HG03066 (cell line): ENCODE data around the gene GPR107.

Source experiments
- ATAC-seq: cut with Tn5 transposase; IDR thresholded peaks from one replicate; pipeline ENCODE4 v1.9.1; 2021; ENCODE audit warnings: low read depth; ENCODE audit not compliant: unreplicated experiment

Gene GPR107

DNA sequence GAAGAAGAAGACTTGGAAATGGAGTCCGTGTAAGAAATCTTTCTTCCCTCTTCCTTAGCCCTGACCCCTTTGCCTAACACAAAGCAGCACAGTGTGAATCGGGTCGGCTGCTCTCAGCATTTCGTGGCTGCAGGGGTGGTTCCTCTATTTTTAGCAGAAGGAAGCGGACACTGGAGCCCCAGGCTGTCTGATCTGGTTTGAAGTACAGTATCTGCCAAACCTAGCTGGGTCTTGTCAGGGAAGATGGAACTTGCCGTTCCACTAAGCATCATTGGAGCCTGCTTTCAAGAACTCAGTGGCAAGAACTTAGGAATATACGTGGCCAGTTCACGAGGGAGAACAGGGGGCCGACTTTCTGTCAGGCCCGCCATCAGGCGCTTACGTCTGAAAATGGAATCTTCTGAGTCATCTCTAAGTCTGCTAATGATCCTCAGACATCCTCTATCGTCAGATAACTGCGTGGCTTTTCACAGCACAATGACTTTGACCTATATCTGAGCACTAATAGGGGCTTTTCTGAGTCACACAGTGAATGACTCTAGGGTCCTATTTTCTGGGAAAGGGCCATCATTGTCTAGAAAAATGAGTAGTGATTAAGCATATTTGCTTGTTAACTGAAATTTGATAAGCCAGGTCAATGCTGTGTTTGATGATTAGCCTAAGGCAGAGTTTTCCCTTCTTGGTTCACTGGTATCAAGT lies 75.2 kb downstream of the GPR107 start:
- peak; percentile 62 for ATAC-seq

DNA sequence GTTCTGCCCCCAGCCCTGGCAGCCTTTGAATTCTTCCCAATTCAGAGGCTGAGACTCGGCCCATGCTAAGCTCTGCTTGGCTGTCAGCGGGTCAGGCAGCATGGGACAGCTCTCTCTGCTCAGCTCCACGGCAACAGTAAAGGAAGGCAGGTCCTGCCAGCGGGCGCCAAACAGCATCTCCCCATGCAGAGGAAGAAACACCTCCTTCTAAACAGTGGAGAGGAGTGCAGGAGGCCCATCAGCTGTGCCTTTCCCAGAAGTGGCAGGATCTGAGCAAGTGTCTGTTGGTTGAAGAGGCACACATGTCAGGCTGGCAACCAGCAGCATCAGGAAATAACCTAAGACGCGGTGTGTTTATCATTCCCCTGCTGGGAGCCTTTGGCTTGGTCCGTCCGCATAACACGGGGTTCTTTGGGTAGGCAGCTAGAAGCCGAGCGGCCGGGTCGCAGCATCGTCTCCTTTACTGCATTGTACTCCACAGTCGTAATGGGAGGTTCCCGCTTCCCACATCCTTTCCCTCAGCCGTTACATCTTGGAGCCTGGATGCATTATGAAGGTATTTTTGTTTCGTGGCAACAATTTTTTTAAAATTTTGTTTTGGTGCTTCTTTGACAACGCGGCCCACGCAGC lies 75.8 kb downstream of the GPR107 start:
- no peak for ATAC-seq

DNA sequence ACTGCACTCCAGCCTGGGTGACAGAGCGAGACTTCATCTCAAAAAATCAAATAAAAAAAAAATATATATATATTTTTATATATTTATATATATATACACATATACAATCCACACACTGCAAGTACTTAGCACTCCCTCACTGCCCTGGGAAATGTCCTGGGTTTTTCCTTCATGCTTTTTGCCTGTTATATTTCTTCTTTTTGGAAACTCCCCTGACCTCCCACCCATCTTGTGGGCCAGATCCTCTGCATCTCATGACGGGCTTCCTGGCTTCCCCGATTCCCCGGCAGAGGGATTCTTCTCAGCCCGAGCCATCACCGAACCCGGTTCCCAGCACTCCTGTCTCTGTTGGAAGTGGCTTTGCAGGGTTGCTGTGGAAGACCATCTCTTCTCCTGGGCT lies 79.0 kb downstream of the GPR107 start:
- no peak for ATAC-seq

DNA sequence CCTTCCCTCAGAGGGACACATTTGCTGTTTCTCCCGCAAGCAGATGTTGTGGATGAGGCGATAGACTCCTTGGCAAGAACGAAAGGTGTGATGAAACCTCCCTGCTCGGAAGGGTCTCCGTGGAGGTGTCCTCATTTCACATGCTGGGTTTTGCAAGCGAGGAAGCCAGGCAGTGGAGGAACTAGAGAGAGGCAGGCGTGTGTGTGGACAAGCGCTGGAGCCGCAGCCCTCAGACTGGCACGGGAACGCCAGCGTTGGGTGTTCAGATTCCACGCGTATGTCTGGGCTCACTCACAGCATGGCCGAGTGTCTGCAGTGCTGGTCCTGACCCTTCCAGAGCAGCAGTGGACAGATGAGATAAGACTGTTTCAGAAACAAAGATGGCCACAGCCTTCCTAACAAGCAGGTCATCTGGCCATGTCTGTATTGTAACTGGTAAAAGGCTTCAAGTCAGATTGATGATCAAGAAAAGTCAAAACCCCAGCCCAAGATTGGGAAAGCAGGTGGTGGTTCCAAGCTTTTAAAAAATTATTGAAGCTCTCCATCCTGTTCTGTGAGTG lies 83.5 kb downstream of the GPR107 start:
- ATAC-seq = no peak

DNA sequence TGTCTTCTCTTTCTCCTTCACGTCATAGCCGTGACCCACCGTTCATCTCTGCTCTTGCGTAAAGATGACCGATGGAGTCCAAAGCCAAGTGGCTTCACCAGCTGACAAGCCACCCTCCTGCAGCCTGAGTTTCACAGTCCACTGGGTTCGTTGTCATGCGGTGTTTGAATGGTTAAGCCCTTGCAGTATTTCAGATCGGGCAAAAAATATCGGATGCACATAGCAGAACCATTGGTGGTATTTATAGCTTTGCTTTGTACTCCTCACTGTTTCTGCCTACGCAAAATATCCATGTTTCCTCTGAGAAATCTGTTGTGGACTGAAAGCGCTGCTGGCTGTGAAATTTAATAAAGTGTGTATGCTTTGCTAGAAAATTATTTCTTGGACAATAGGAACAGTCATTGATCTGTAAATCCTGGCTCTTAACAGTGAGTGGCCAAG lies 84.0 kb downstream of the GPR107 start:
- no peak for ATAC-seq

DNA sequence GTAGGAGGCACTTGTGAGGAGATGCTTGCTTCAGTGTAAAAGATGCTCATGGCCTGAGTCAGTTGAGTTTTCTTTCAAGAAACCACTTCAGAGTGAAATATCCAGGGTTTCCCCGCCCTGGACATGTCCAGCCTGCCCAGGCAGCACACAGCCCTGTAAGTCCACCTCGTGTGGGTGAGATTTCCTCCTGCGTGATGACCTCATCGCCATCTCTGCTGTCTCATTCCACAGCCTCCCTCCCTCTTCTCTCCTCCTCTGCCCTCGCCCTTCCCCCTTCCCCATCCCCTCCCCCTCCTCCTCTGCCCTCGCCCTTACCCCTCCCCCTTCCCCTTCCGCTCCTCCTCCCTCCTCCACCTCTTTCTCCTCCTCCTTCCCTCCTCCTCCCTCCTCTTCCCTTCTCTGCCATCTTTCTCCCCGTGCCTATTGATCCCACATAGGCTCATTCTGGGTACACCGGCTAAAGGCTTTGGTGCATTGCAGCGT lies 84.5 kb downstream of the GPR107 start:
- no peak for ATAC-seq

DNA sequence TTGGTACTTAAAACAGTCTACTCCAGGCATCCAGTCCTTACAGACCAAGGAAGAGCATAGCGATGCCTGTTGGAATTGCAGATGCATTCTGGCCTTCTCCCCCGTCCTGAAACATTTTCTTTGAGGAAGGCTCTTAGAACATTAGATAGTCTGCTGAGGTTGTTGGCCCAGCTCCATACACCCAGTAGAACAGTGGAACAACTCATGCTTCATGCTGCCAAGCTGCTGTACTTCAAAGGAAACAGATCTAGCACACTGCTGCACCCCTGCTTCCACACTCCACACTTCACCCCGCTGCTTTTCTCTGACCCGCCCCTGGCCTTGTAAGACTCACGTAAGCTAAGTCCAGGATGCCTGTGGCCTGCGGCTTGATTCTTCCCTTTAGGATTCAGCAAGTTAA lies 85.1 kb downstream of the GPR107 start:
- ATAC-seq = no peak

DNA sequence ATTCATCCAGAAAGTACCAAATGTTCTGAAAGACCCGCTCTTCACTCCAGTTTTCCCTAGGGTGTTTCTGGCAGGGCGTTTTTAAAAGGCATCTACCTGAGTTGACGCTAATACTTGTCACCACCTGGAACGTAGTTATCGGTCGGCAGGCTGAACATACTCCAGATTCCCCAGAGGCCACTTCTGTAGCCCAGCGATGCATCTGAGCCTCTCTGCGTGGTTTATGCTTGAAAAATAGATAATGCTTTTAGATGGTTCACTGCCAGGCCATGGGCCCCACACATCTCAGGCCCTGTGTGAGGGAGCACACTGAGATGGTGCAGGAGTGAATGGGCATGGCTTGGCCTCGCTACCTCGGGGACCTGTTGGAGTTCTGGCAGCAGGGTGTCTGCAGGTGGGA lies 85.5 kb downstream of the GPR107 start:
- ATAC-seq = no peak

DNA sequence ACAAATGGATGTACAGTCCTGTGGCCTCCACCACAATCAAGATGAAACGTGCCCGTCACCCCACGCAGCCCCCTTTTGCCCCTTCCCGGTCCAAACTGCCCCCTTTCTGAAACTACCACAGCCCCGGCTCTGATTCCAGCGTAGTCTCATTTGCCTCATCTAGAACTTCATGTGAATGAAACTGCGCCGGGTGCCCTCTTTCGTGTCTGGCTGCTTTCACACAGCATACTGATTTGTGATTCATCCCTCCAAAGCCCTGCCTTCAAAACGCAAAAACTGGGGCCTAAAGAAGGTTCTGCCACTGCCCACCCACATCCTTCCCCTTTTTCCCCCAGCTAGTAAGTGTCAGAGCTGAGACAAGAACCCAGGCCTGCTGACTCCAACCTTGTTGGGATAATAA lies 87.0 kb downstream of the GPR107 start:
- ATAC-seq = no peak

DNA sequence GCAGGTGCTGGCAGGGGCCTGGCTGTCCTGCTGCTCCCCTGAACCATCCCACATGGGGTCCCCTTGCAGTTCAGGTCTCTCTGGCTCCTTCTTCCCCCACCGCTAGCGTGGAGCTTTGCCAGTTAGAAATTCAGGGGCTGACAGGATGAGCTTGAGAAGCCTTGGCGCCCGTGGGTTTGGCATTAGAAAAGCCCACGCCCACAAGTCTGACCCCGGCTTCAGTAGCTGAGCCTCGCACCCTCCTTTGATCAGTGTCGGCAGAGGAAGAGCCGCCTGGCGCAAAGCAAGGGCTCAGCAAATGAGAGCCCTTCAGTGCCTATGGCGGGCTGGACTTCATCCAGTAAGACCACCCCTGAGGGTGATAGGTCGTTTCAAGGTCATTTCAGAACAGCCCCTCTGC lies 88.3 kb downstream of the GPR107 start:
- no peak for ATAC-seq

DNA sequence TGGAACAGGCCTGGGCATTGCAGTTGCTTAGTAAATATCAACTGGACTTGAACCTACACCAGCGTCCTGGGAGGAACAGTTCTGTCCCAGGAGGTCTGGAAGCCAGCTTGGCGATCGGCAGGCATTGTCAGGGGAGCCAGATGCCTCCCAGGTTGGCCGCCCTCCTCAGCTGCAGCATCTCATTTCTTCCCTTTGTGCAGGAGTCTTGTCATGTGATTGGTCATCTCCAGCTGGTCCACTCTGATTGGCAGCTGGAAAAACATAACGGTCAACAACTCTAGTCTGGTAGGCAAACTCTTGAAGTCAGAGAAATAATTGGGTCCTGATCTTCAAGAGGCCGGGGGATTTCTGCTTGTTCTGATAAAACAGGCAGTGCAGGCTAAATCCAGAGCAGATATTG lies 88.9 kb downstream of the GPR107 start:
- ATAC-seq = no peak

DNA sequence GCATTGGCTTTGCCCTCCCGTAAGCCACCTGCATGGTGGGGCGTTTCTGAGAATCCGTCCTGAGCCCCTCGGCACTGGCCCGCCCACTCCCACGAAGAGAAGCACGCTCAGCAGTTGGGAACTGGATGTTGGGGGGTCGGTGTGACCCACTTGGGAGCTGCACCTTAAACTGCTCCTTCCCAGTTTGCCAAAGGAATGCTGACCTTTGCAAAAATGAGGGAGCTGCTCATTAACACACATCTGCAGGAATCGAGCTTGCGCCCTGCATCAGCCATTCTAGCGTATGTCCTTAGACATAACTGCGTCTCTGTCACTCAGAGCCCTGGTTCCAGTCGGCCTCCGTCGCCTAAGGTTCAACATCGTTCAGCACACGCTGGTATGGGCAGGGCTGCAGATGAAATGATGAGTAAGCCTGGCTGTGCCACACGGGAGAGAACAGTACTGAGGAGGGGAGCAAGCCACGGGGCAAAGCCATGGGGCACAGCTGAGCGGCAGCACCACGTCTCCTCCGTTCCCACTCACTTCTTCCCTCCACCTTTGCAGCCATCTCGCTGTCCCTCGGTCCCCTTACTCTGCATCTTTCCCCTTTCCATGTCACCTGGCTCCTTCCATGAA lies 89.7 kb downstream of the GPR107 start:
- no peak for ATAC-seq

DNA sequence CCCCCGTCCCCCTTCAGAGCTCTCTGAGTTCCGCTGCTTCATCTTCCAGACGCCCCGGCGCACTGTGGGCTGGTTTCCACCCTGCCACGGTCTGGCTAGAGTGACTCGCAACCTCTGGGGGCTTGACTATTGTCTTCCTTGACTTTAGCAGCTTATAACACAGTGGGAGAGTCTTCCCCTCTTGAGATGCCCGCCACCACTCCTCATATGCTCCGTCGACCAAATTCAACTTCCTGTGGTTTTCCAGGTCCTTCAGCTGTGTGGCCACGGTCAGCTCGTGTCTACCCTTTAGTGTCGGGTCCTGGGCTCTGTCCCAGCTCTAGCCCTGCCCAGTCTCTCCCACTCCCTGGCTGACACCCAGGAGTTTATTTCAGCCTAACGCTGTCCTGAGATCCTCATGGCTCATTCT lies 90.3 kb downstream of the GPR107 start:
- ATAC-seq = no peak

DNA sequence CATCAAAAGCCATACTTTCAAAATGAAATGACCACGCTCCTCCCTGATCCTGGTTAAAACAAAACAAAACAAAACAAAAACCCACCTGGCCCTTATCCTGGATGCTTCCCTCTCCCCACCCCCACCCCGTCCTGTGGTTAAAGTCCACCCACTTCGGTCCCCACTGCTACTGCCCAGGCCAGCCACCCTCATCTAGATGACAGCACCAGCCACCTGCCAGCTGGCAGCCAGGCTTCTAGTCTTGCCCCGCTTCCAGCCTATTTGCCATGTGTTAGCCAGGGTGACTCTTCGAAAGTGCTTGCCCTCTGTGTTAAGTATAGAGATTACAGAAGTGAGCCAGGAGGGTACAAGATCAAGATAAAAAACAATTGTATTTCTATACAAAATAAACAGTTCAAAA lies 91.0 kb downstream of the GPR107 start:
- no peak for ATAC-seq

DNA sequence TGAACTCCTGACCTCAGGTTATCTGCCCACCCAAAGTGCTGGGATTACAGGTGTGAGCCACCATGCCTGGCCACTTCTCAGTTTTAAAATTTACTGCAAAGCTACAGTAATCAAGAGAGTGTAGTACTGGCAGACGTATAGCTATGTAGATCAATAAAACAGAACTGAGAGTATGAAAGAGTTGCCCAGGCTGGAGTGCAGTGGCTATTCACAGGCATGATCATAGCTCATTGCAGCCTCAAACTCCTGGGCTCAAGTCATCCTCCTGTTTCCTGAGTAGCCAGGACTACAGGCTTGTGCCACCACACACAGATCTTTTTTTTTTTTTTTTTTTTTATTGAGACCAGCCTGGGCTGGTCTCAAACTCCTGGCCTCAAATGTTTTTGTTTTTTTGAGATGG lies 92.0 kb downstream of the GPR107 start:
- no peak for ATAC-seq

DNA sequence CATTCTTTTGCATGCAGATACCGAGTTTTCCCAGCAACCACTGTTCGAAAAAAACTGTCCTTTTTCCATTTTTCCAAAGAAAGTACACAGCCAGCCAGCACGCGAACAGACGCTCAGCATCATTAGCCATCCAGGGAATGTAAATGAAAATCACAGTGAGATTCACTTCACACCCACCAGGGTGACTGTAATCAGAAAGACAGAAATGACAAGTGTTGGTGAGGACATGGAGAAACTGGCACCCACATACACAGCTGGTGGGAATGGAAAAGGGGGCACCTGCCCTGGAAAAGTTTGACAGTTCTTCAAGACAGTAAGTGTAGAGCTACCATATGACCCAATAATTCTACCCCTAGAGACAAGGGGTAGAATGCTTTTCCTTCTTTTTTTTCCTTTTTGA lies 93.5 kb downstream of the GPR107 start:
- no peak for ATAC-seq

DNA sequence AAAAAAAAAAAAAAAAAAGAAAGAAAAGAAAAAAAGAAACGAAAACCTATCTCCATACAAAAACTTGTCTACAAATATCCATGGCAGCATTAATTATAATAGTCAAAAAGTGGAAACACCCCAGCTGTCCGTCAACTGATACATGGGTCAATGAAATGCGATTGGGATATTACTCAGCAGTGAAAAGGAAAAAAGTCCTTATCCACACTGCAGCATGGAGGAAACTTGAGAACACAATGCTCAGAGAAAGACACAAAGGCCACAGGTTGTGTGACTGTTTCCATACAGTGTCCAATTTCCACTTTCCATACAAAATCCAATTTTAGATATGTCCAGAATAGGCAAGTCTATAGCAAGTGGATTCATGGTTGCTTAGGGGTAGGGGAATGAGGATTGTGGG lies 94.2 kb downstream of the GPR107 start:
- no peak for ATAC-seq

DNA sequence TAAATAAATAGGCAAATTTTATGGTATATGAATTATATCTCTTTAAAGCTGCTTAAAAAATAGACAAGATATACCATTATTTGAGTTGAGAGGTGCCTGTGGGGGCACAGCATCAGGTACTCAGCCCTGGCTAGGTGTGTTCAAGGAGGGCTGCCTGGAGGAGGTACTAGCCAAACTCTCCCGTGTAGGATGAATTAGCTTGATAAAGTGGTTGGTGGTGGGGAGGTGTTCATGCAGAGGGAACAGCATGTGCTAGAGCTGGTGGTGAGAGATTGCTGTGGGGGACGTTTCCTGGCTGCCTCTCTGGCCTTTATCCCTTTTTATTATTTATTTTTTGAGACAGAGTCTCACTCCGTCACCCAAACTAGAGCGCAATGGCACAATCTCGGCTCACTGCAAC lies 95.3 kb downstream of the GPR107 start:
- no peak for ATAC-seq

DNA sequence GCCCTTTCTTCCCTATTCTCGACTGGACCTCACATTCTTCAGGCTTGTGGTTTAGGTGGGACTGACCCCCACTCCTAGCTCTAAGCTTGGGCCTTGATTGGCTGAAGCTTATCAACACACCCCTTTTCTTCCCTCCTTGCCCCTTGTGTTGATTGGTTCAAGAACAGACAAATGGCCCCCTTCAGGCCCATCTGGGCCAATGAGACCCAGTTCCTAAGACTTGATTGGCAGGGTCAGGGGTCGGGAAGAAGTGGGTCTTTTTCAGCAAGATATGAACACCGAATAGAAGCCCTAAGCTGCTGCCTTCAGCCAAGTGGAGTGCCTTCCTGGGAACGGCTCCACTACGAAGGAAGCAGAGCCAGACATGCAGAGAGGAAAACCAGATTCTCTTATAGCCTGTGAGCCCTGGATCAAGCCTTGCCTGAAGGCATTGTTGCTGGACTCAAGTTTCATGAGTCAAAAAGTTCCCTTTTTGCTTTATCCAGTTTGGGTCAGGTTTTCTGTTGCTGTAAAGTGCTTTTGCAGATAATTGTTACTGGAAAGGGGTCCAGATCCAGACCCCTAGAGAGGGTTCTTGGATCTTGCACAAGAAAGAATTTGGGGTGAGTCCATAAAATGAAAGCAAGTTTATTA lies 96.1 kb downstream of the GPR107 start:
- ATAC-seq = no peak

DNA sequence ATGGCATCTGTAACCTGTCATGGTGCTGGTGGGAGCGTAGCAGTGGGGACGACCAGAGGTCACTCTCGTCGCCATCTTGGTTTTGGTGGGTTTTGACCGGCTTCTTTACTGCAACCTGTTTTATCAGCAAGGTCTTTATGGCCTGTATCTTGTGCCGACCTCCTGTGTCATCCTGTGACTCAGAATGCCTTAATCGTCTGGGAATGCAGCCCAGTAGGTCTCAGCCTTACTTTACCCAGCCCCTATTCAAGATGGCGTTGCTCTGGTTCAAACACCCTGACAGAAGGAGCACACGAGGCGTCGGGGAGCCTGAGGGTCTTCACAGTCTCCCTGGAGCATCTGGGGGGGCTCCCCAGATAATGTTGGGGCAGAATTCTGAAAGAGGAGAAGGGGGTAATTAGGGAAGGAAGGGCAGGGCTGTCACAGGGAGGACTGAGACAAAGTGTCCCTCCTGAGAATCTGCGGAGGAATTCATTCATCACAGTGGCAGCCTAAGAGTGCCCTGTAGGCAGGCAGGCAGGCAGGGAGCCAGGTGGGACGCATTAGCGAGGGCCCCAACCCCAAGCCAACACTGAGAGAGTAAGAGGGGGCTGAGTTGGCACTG lies 97.2 kb downstream of the GPR107 start:
- ATAC-seq = no peak

DNA sequence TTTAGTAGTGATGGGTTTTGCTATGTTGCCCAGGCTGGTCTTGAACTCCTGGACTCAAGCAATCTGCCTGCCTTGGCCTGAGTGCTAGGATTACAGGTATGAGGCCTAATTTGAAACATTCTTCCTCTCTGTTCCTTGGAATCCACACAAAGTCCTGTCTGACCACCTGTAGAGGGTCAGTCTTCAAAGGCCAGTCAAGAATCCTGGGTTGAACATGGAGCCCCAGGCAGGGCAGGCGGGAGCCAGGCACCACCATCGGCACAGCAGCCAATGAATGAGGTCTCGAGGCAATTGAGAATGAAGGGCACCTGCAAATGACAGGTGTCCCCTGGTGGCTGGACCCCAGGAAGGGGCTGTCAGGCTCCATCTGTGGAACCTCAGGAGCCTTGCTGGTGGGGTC lies 101.1 kb downstream of the GPR107 start:
- ATAC-seq = no peak
